ENCODE results near the gene EDC4. TPM values are rescaled to one million over a fixed set of nuclear protein-coding genes. Genes with fewer than 3 reads are reported as not detected.

EDC4 gene
- total and polyA plus RNA-seq, 9 of the 15 experiments (the other 6 are each of a cell fraction or from before 2014, with no cell fraction given): 1.1 to 131 (median 74.0) TPM

GRCh38 chr16:67892375-67892774 lies 19.5 kb downstream of the EDC4 start (continued):
- TF ChIP-seq, protein P1, sequence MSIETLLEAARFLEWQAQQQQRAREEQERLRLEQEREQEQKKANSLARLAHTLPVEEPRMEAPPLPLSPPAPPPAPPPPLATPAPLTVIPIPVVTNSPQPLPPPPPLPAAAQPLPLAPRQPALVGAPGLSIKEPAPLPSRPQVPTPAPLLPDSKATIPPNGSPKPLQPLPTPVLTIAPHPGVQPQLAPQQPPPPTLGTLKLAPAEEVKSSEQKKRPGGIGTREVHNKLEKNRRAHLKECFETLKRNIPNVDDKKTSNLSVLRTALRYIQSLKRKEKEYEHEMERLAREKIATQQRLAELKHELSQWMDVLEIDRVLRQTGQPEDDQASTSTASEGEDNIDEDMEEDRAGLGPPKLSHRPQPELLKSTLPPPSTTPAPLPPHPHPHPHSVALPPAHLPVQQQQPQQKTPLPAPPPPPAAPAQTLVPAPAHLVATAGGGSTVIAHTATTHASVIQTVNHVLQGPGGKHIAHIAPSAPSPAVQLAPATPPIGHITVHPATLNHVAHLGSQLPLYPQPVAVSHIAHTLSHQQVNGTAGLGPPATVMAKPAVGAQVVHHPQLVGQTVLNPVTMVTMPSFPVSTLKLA (conservative IDR thresholded peaks at IDR 0.05): 0 out of 4 replicates have a peak, but pooled peaks of 1 of the 2 experiments have one; percentile 4

DNA sequence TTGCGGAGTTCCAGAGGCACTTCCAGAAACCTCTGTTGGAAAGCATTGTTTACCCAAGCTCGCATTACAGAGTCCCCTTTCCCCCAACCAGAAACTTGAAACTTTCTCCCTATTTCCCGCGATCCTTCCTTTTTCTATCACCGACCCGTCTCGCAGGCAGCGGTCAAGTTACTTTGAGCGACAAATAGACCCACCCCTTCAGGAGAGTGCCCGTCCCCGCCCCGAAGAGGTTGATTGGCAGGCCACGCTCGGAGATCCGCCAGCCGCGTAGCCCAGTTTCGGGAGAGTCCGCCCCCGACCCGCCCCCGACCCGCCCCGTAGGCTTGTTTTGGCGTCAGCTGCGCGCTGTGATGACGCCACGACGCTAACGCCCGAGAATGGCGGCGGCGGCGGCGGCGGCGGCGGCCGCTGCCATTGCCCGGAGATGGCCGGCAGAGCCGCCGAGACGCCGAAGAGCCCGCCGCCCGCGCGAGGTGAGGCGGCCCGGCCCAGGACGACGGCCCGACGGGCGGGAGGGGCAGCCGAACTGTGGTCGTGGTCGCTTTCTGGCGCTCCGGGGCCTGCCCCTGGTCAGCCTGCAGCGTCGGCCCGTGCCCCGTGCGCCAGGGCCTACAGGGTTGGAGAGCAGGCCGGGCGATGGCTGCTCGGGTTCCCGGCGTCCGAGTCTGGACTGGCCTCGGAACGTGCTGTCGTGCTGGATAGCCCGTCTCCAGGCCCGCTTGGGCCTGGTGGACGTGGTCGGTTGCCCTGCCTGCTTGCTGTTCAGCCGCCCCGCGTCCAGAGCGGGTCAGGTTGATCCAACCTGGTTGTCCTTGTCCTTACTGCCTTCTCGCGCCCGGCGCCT lies 20.3 kb downstream of the EDC4 start, which contains the start of gene PSKH1:
Gene PSKH1 (plus strand): TSS at position 356 of the 844 bp plus-strand sequence. CDS start 15,496 bp downstream, outside the sequence.
- DNase-seq (ENCODE audit: extremely low read depth in 1 of 4, low spot score in 3 of 4) (peak; percentile 97 to 99 (median 97)), ATAC-seq (peak; percentile 95), FAIRE-seq (peak; percentile 89)
- Histone ChIP-seq H2AFZ (ENCODE audit: low read depth, low read length) (peak within 1 kb of the TSS; percentile 86), H3K9me3 (replicated peaks; ENCODE audit: control insufficient read depth, insufficient read depth, low read depth, low read length) (no peaks in the 10 kb centered on the region), H3K4me3 (peak within 1 kb of the TSS; percentile 95), H3K27me3 (ENCODE audit: control insufficient read depth in 2 of 2, insufficient read depth in 2 of 2, low read length in 2 of 2) (no peaks in the 10 kb centered on the region), H3K9me1 (ENCODE audit: control insufficient read depth, insufficient read depth, low read length) (no peaks in the 10 kb centered on the region), H3K9ac (ENCODE audit: insufficient read depth in 1 of 2, low read depth in 2 of 2, low read length in 2 of 2) (peak within 1 kb of the TSS; percentile 95 to 100), H3K4me1 (replicated peaks in 1 of 2; ENCODE audit: control insufficient read depth in 2 of 2, insufficient read depth in 2 of 2, low read length in 2 of 2) (peaks cover 8 to 26% of the 10 kb centered on the region in 2 experiments; a peak in 4 of 5 replicates), H3K79me2 (ENCODE audit: control insufficient read depth, insufficient read depth, low read length) (peaks cover 47% of the 10 kb centered on the region), H3K4me2 (ENCODE audit: insufficient read depth, low read length) (peak within 1 kb of the TSS; percentile 92), H3K27ac (ENCODE audit: extremely low read depth, low read depth, low read length) (peak within 1 kb of the TSS; percentile 91), H3K36me3 (ENCODE audit: control insufficient read depth, insufficient read depth, low read length) (0 out of 3 replicates have a peak, but pooled peaks cover 3% of the 10 kb centered on the region), H4K20me1 (replicated peaks; ENCODE audit: control insufficient read depth, insufficient read depth, low read length) (0 out of 2 replicates have a peak, but pooled peaks cover 7% of the 10 kb centered on the region)
- POLR2A ChIA-PET: interaction anchor here (0.6 to 1.6 kb wide), 5 partner anchors 12 to 41 kb away, joined by 3 to 5 read pairs (median 3); partner anchors contain the start of gene CTRL
- BruUV-seq (replicated peaks): no TSS peak
- CTCF ChIA-PET (ENCODE audit: low intra/inter-chr PET ratio): interaction anchor here (0.8 kb wide), 1 partner anchor 77 kb away, joined by 3 read pairs; no protein-coding TSS in a partner anchor
- 0% methylated on average over 49 of the region's 90 CpGs for WGBS (ENCODE audit: insufficient coverage, low coverage, missing lambda C conversion rate)
- intact Hi-C loops (cut with micrococcal nuclease): loop anchor here (2.0 kb wide), 1 partner anchor 46 kb away; the partner anchor contains the start of genes CENPT and NUTF2
- in situ Hi-C loops (cut with MboI): no loop called here
- TF ChIP-seq CCAR2 (IDR thresholded peaks at IDR 0.05; ENCODE audit: low read depth, low read length): no peak
- peak; percentile 43; the same call in 1 of the 2 replicates for TF ChIP-seq E2F3 (CRISPR knock-in tag; IDR thresholded peaks at IDR 0.05)
- TF ChIP-seq, protein P2, sequence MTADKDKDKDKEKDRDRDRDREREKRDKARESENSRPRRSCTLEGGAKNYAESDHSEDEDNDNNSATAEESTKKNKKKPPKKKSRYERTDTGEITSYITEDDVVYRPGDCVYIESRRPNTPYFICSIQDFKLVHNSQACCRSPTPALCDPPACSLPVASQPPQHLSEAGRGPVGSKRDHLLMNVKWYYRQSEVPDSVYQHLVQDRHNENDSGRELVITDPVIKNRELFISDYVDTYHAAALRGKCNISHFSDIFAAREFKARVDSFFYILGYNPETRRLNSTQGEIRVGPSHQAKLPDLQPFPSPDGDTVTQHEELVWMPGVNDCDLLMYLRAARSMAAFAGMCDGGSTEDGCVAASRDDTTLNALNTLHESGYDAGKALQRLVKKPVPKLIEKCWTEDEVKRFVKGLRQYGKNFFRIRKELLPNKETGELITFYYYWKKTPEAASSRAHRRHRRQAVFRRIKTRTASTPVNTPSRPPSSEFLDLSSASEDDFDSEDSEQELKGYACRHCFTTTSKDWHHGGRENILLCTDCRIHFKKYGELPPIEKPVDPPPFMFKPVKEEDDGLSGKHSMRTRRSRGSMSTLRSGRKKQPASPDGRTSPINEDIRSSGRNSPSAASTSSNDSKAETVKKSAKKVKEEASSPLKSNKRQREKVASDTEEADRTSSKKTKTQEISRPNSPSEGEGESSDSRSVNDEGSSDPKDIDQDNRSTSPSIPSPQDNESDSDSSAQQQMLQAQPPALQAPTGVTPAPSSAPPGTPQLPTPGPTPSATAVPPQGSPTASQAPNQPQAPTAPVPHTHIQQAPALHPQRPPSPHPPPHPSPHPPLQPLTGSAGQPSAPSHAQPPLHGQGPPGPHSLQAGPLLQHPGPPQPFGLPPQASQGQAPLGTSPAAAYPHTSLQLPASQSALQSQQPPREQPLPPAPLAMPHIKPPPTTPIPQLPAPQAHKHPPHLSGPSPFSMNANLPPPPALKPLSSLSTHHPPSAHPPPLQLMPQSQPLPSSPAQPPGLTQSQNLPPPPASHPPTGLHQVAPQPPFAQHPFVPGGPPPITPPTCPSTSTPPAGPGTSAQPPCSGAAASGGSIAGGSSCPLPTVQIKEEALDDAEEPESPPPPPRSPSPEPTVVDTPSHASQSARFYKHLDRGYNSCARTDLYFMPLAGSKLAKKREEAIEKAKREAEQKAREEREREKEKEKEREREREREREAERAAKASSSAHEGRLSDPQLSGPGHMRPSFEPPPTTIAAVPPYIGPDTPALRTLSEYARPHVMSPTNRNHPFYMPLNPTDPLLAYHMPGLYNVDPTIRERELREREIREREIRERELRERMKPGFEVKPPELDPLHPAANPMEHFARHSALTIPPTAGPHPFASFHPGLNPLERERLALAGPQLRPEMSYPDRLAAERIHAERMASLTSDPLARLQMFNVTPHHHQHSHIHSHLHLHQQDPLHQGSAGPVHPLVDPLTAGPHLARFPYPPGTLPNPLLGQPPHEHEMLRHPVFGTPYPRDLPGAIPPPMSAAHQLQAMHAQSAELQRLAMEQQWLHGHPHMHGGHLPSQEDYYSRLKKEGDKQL (CRISPR knock-in tag; IDR thresholded peaks at IDR 0.05; ENCODE audit: borderline replicate concordance): no peak
- TF ChIP-seq ESRRA (IDR thresholded peaks at IDR 0.05; ENCODE audit: borderline replicate concordance, low read depth): peak; percentile 49; the same call in 1 of the 2 replicates
- no peak for TF ChIP-seq BMI1 (IDR thresholded peaks at IDR 0.05; ENCODE audit: low read length)
- no peak for TF ChIP-seq CHD2 (IDR thresholded peaks at IDR 0.05; ENCODE audit: low read depth, low read length)
- TF ChIP-seq, protein P3, sequence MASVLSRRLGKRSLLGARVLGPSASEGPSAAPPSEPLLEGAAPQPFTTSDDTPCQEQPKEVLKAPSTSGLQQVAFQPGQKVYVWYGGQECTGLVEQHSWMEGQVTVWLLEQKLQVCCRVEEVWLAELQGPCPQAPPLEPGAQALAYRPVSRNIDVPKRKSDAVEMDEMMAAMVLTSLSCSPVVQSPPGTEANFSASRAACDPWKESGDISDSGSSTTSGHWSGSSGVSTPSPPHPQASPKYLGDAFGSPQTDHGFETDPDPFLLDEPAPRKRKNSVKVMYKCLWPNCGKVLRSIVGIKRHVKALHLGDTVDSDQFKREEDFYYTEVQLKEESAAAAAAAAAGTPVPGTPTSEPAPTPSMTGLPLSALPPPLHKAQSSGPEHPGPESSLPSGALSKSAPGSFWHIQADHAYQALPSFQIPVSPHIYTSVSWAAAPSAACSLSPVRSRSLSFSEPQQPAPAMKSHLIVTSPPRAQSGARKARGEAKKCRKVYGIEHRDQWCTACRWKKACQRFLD (CRISPR knock-in tag; IDR thresholded peaks at IDR 0.05): no peak
- TF ChIP-seq ZNF124 (CRISPR knock-in tag; IDR thresholded peaks at IDR 0.05): no peak
- no peak for TF ChIP-seq PHB2 (IDR thresholded peaks at IDR 0.05; ENCODE audit: low read depth)
